ENCODE results near the gene PSMC2. TPM values are rescaled to one million over a fixed set of nuclear protein-coding genes. Genes with fewer than 3 reads are reported as not detected.

The PSMC2 gene
- total RNA-seq, 1 experiment from 2014 or later, result 128 TPM

DNA sequence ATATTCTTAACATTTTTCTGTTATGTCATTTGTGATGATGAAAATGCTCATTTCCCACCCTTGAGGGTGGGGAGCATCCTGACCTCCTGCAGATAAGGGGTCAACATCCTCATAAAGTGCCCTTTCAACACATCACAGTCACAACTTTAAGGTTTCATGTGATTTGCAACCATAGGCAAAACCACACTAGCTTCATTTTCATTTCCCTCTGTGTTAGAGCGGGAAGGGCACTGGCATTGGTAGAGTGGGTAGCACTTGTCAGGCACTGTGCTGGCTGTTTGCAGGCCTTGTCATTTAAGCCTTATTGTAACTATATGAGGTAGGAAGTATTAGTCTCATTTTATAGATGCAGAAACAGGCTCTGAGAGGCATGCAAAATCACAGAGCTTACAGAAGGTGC lies 39.8 kb downstream of the PSMC2 start:
- no peak overlapping the region for H3K9ac ChIP-seq (ENCODE audit: extremely low read depth, insufficient read length, low read length)
- H3K36me3 Mint-ChIP-seq (ENCODE audit: insufficient read depth in 1 of 3, low read depth in 3 of 3), result no peaks in the 10 kb centered on the region

More for the DNA sequence above, 39.8 kb downstream of the PSMC2 start:
- H3K4me1 Mint-ChIP-seq, result no peaks in the 10 kb centered on the region
- Histone ChIP-seq H3K23me2 (ENCODE audit: insufficient read length, low read depth, low read length, poor library complexity, severe bottlenecking) (no peaks in the 10 kb centered on the region), H2BK5ac (ENCODE audit: insufficient read length, low read length) (no peak overlapping the region), H4K8ac (replicated peaks; ENCODE audit: insufficient read length, low read depth, low read length) (no peak overlapping the region), H3K27me3 (ENCODE audit: insufficient read depth, low read length) (no peaks in the 10 kb centered on the region), H2BK120ac (ENCODE audit: low read depth, low read length, poor library complexity, severe bottlenecking) (no peak overlapping the region), H2BK15ac (ENCODE audit: low read depth, low read length) (no peak overlapping the region), H4K5ac (ENCODE audit: insufficient read length, low read depth, low read length) (no peak overlapping the region), H3K14ac (ENCODE audit: insufficient read depth, low read length) (no peak overlapping the region), H2AK5ac (ENCODE audit: insufficient read length, low read length) (no peak overlapping the region), H3K23ac (ENCODE audit: insufficient read length, low read depth, low read length) (no peak overlapping the region), H3K4me1 (ENCODE audit: insufficient read depth, low read length) (no peaks in the 10 kb centered on the region), H3K18ac (ENCODE audit: insufficient read length, low read depth, low read length) (no peak overlapping the region), H3K4me2 (ENCODE audit: insufficient read depth, insufficient read length, low read length) (no peak overlapping the region), H2AFZ (ENCODE audit: low read length) (no peak overlapping the region), H3K27ac (ENCODE audit: insufficient read length, low read depth, low read length) (no peak overlapping the region), H3K4ac (ENCODE audit: low read depth, low read length) (no peak overlapping the region), H4K20me1 (ENCODE audit: control insufficient read depth, insufficient read depth, insufficient read length) (no peaks in the 10 kb centered on the region), H3K56ac (ENCODE audit: insufficient read length, low read depth, low read length) (no peak overlapping the region), H4K91ac (ENCODE audit: insufficient read length, low read depth, low read length) (no peak overlapping the region), H2BK20ac (ENCODE audit: low read depth, low read length, poor library complexity, severe bottlenecking) (no peak overlapping the region), H3K9me3 (ENCODE audit: control insufficient read depth, low read depth, low read length) (no peaks in the 10 kb centered on the region), H3K79me2 (ENCODE audit: insufficient read depth, low read length) (no peaks in the 10 kb centered on the region), H3K79me1 (ENCODE audit: insufficient read depth, low read depth, low read length, poor library complexity, severe bottlenecking) (no peaks in the 10 kb centered on the region), H2BK12ac (ENCODE audit: insufficient read length, low read depth, low read length) (no peak overlapping the region), H3T11ph (ENCODE audit: low read length) (no peak overlapping the region)
- WGBS (ENCODE audit: extremely low coverage, insufficient read length, low lambda C conversion rate), result no CpG with 5 or more reads among the region's 1 CpG
- no peak overlapping the region for H3K27ac Mint-ChIP-seq
- no peak for TF ChIP-seq CTCF (conservative IDR thresholded peaks at IDR 0.05)
- H3K4me3 Mint-ChIP-seq, result no peak overlapping the region
- no peak for DNase-seq
- no peaks in the 10 kb centered on the region for H3K9me3 Mint-ChIP-seq
- H3K27me3 Mint-ChIP-seq (ENCODE audit: low read depth), result peaks cover 2% of the 10 kb centered on the region; the same call in 1 of the 2 replicates
